ENCODE data around the gene ASXL3. TPM values are rescaled to one million over a fixed set of nuclear protein-coding genes. Genes with fewer than 3 reads are reported as not detected.

The ASXL3 gene
- total and polyA plus RNA-seq, 10 of the 15 experiments (the other 5 are each of a cell fraction or from before 2014, with no cell fraction given): 0.15 TPM; not detected in 9

- no peak overlapping the region for H2AFZ ChIP-seq (ENCODE audit: control insufficient read depth, low read depth, low read length)
- FAIRE-seq (no peak), DNase-seq (ENCODE audit: low read depth, low spot score) (no peak), ATAC-seq (no peak)
- no peak overlapping the region for H3K27ac ChIP-seq (ENCODE audit: control insufficient read depth, insufficient read depth)
- no peaks in the 10 kb centered on the region for H3K36me3 ChIP-seq (ENCODE audit: control insufficient read depth in 2 of 2, insufficient read depth in 2 of 2, low read length in 1 of 2)
- H3K4me2 ChIP-seq (ENCODE audit: control insufficient read depth, insufficient read depth): no peak overlapping the region
- CTCF ChIA-PET: no interaction called here
- H3K79me2 ChIP-seq (ENCODE audit: control insufficient read depth, insufficient read depth, low read length): no peaks in the 10 kb centered on the region
- no peak overlapping the region for H3K9ac ChIP-seq (ENCODE audit: control insufficient read depth, insufficient read depth, low read length)
- H3K9me3 ChIP-seq (replicated peaks; ENCODE audit: control insufficient read depth, insufficient read depth, low read length): no peaks in the 10 kb centered on the region
- 24% methylated on average over 2 of the region's 2 CpGs for WGBS (ENCODE audit: insufficient coverage, insufficient replicate concordance, low lambda C conversion rate, missing lambda C conversion rate)
- POLR2A ChIA-PET: no interaction called here
- no peaks in the 10 kb centered on the region; a peak in 2 of 4 replicates for H3K27me3 ChIP-seq (replicated peaks in 1 of 2; ENCODE audit: control insufficient read depth in 2 of 2, insufficient read depth in 2 of 2, low read length in 1 of 2)
- SMC1A ChIA-PET (ENCODE audit: uncharacterized antibody, unreplicated experiment): no interaction called here
- RAD21 ChIA-PET (ENCODE audit: unreplicated experiment): no interaction called here
- intact Hi-C loops (cut with micrococcal nuclease; ENCODE audit: unreplicated experiment): no loop called here
- no peaks in the 10 kb centered on the region for H4K20me1 ChIP-seq (ENCODE audit: control insufficient read depth, insufficient read depth)
- no TSS peak for BruUV-seq (replicated peaks)
- in situ Hi-C loops (cut with MboI): no loop called here
- no peak overlapping the region for H3K4me3 ChIP-seq
- H3K4me1 ChIP-seq (ENCODE audit: control insufficient read depth, insufficient read depth, low read length): no peaks in the 10 kb centered on the region
- TF ChIP-seq SP1 (IDR thresholded peaks at IDR 0.05; ENCODE audit: low read depth, low read length) (no peak), ZBED1 (IDR thresholded peaks at IDR 0.05; ENCODE audit: borderline replicate concordance) (no peak), LARP7 (IDR thresholded peaks at IDR 0.05) (no peak), POLR2A (IDR thresholded peaks at IDR 0.05; ENCODE audit: low read depth, low read length) (no peak), ZNF207 (IDR thresholded peaks at IDR 0.05; ENCODE audit: borderline replicate concordance) (no peak), PAX5 (IDR thresholded peaks at IDR 0.05; ENCODE audit: borderline replicate concordance, low read depth, low read length) (no peak), PKNOX1 (IDR thresholded peaks at IDR 0.05) (no peak), PBX3 (IDR thresholded peaks at IDR 0.05; ENCODE audit: insufficient replicate concordance, low read depth, low read length) (no peak), JUND (IDR thresholded peaks at IDR 0.05; ENCODE audit: low read depth, low read length) (no peak), MLLT1 (IDR thresholded peaks at IDR 0.05) (no peak), ETV6 (conservative IDR thresholded peaks at IDR 0.05 in 1 of 2, IDR thresholded peaks at IDR 0.05 in 1 of 2; ENCODE audit: borderline replicate concordance in 1 of 2, low read depth in 1 of 2) (no peak), NFIC (IDR thresholded peaks at IDR 0.05; ENCODE audit: low read depth, low read length) (no peak), KAT2A (conservative IDR thresholded peaks at IDR 0.05; ENCODE audit: control insufficient read depth, low read depth, low read length) (no peak), SPI1 (IDR thresholded peaks at IDR 0.05; ENCODE audit: borderline replicate concordance, insufficient read depth, low read depth, low read length) (no peak), SIN3A (IDR thresholded peaks at IDR 0.05; ENCODE audit: low read depth, low read length) (no peak), E2F8 (IDR thresholded peaks at IDR 0.05; ENCODE audit: low read depth, partially characterized antibody) (no peak)
These were observed 82.8 kb downstream of the ASXL3 start for GRCh38 chr18:33660696-33661310.

All from GM12878 (cell line).